ENCODE measurements around the gene EIF4E1B. TPM values are rescaled to one million over a fixed set of nuclear protein-coding genes. Genes with fewer than 3 reads are reported as not detected.

Gene EIF4E1B
- total and polyA plus RNA-seq, 2 donors (not counting 1 experiment from before 2014, with no cell fraction given): not detected

- H3K9me3 ChIP-seq (ENCODE audit: control insufficient read depth, insufficient read depth, low read depth, low read length): no peaks in the 10 kb centered on the region
- DNase-seq (ENCODE audit: low read depth in 2 of 2): no peak
- H3K4me2 ChIP-seq (ENCODE audit: extremely low read depth, insufficient read depth, low read length): no peak overlapping the region
- H3K9ac ChIP-seq (ENCODE audit: insufficient read depth, low read length): no peak overlapping the region
- H3K36me3 ChIP-seq (ENCODE audit: control insufficient read depth, insufficient read depth, low read length): no peaks in the 10 kb centered on the region
- no peak for TF ChIP-seq CTCF (conservative IDR thresholded peaks at IDR 0.05 in 1 of 2, IDR thresholded peaks at IDR 0.05 in 1 of 2; ENCODE audit: low read depth in 1 of 2, low read length in 2 of 2)
- H3K27ac ChIP-seq (ENCODE audit: insufficient read depth, low read length): no peak overlapping the region
- H3K79me2 ChIP-seq (ENCODE audit: control insufficient read depth, insufficient read depth, low read length): no peaks in the 10 kb centered on the region
- H3K27me3 ChIP-seq (ENCODE audit: control insufficient read depth, insufficient read depth, low read length): peaks cover 47% of the 10 kb centered on the region
- H4K20me1 ChIP-seq (ENCODE audit: control insufficient read depth, extremely low read depth, insufficient read depth, low read length): no peaks in the 10 kb centered on the region
- no peak overlapping the region for H3K4me3 ChIP-seq (replicated peaks in 1 of 4; ENCODE audit: control extremely low read depth in 1 of 4, insufficient read depth in 1 of 4, low read depth in 3 of 4, low read length in 4 of 4)
- H2AFZ ChIP-seq (ENCODE audit: low read length): no peak overlapping the region
- no peaks in the 10 kb centered on the region for H3K4me1 ChIP-seq (ENCODE audit: control insufficient read depth, extremely low read depth, insufficient read depth, low read length)
These were observed 62.5 kb downstream of the EIF4E1B start for GRCh38 chr5:176692839-176693476.

GRCh38 chr5:176693477-176693851 lies 63.0 kb downstream of the EIF4E1B start:
- no peaks in the 10 kb centered on the region for H3K79me2 ChIP-seq (ENCODE audit: control insufficient read depth, insufficient read depth, low read length)
- H2AFZ ChIP-seq (ENCODE audit: low read length): no peak overlapping the region
- H3K4me2 ChIP-seq (ENCODE audit: extremely low read depth, insufficient read depth, low read length): no peak overlapping the region
- H3K36me3 ChIP-seq (ENCODE audit: control insufficient read depth, insufficient read depth, low read length): no peaks in the 10 kb centered on the region
- no peak overlapping the region for H3K9ac ChIP-seq (ENCODE audit: insufficient read depth, low read length)
- no peak overlapping the region for H3K27ac ChIP-seq (ENCODE audit: insufficient read depth, low read length)
- peaks cover 50% of the 10 kb centered on the region for H3K27me3 ChIP-seq (ENCODE audit: control insufficient read depth, insufficient read depth, low read length)
- no peaks in the 10 kb centered on the region for H3K9me3 ChIP-seq (ENCODE audit: control insufficient read depth, insufficient read depth, low read depth, low read length)
- no peaks in the 10 kb centered on the region for H3K4me1 ChIP-seq (ENCODE audit: control insufficient read depth, extremely low read depth, insufficient read depth, low read length)
- H4K20me1 ChIP-seq (ENCODE audit: control insufficient read depth, extremely low read depth, insufficient read depth, low read length): no peaks in the 10 kb centered on the region
- no peak overlapping the region for H3K4me3 ChIP-seq (replicated peaks in 1 of 4; ENCODE audit: control extremely low read depth in 1 of 4, insufficient read depth in 1 of 4, low read depth in 3 of 4, low read length in 4 of 4)
- TF ChIP-seq CTCF (conservative IDR thresholded peaks at IDR 0.05 in 1 of 2, IDR thresholded peaks at IDR 0.05 in 1 of 2; ENCODE audit: low read depth in 1 of 2, low read length in 2 of 2) (no peak), EZH2 (IDR thresholded peaks at IDR 0.05; ENCODE audit: low read length, missing control alignments) (no peak)
- DNase-seq (ENCODE audit: low read depth in 2 of 2): no peak

GRCh38 chr5:176694146-176694545 lies 63.7 kb downstream of the EIF4E1B start:
- H3K4me3 ChIP-seq (replicated peaks in 1 of 4; ENCODE audit: control extremely low read depth in 1 of 4, insufficient read depth in 1 of 4, low read depth in 3 of 4, low read length in 4 of 4): no peak overlapping the region
- no peak for DNase-seq (ENCODE audit: low read depth in 2 of 2)
- no peak overlapping the region for H3K9ac ChIP-seq (ENCODE audit: insufficient read depth, low read length)
- H3K27me3 ChIP-seq (ENCODE audit: control insufficient read depth, insufficient read depth, low read length): peaks cover 50% of the 10 kb centered on the region
- H3K79me2 ChIP-seq (ENCODE audit: control insufficient read depth, insufficient read depth, low read length): no peaks in the 10 kb centered on the region
- H3K36me3 ChIP-seq (ENCODE audit: control insufficient read depth, insufficient read depth, low read length): no peaks in the 10 kb centered on the region
- no peaks in the 10 kb centered on the region for H4K20me1 ChIP-seq (ENCODE audit: control insufficient read depth, extremely low read depth, insufficient read depth, low read length)
- no peak overlapping the region for H2AFZ ChIP-seq (ENCODE audit: low read length)
- no peak overlapping the region for H3K27ac ChIP-seq (ENCODE audit: insufficient read depth, low read length)
- no peaks in the 10 kb centered on the region for H3K9me3 ChIP-seq (ENCODE audit: control insufficient read depth, insufficient read depth, low read depth, low read length)
- no peak overlapping the region for H3K4me2 ChIP-seq (ENCODE audit: extremely low read depth, insufficient read depth, low read length)
- H3K4me1 ChIP-seq (ENCODE audit: control insufficient read depth, extremely low read depth, insufficient read depth, low read length): no peaks in the 10 kb centered on the region
- TF ChIP-seq EZH2 (IDR thresholded peaks at IDR 0.05; ENCODE audit: low read length, missing control alignments) (no peak), CTCF (conservative IDR thresholded peaks at IDR 0.05 in 1 of 2, IDR thresholded peaks at IDR 0.05 in 1 of 2; ENCODE audit: low read depth in 1 of 2, low read length in 2 of 2) (no peak)
